GM18505 (cell line): ENCODE data around the gene NPR1.
A peak's percentile ranks its signal among the peaks of the same experiment; 100 is the strongest.

Source experiments
- ATAC-seq: cut with Tn5 transposase; IDR thresholded peaks from one replicate; pipeline ENCODE4 v1.9.1; 2021; ENCODE audit not compliant: unreplicated experiment
- POLR2A ChIP-seq: IDR thresholded peaks from 4 replicates; pipeline ENCODE4 v1.6.1; 2011; ENCODE audit warnings: borderline replicate concordance; ENCODE audit not compliant: insufficient read depth, insufficient read length; ENCODE audit errors: extremely low read depth

Gene NPR1

GRCh38 chr1:153640861-153641260 is 37.6 kb upstream of the NPR1 start:
- TF ChIP-seq POLR2A, result no peak
- no peak for ATAC-seq

GRCh38 chr1:153642161-153642560 is 36.3 kb upstream of the NPR1 start:
- no peak for TF ChIP-seq POLR2A
- no peak for ATAC-seq

GRCh38 chr1:153643100-153643499 is 35.4 kb upstream of the NPR1 start:
- no peak for TF ChIP-seq POLR2A
- no peak for ATAC-seq

- TF ChIP-seq POLR2A, result no peak
- ATAC-seq, result no peak
These were observed 34.7 kb upstream of the NPR1 start for GRCh38 chr1:153643816-153644215.

- ATAC-seq, result no peak
- TF ChIP-seq POLR2A, result no peak
These were observed 31.7 kb upstream of the NPR1 start for GRCh38 chr1:153646672-153647345.

- TF ChIP-seq POLR2A, result no peak
- no peak for ATAC-seq
These were observed 31.2 kb upstream of the NPR1 start for GRCh38 chr1:153647346-153647714.

- ATAC-seq, result no peak
- no peak for TF ChIP-seq POLR2A
These were observed 30.4 kb upstream of the NPR1 start for GRCh38 chr1:153648000-153648643.

GRCh38 chr1:153649137-153649862 is 29.2 kb upstream of the NPR1 start:
- TF ChIP-seq POLR2A, result no peak
- no peak for ATAC-seq

- no peak for ATAC-seq
These were observed 28.6 kb upstream of the NPR1 start for GRCh38 chr1:153649863-153650235.

GRCh38 chr1:153651771-153652170 is 26.7 kb upstream of the NPR1 start:
- TF ChIP-seq POLR2A, result no peak
- ATAC-seq, result no peak

More at GRCh38 chr1:153649863-153650235, 28.6 kb upstream of the NPR1 start:
- TF ChIP-seq POLR2A, result no peak

GRCh38 chr1:153652805-153653500 is 25.5 kb upstream of the NPR1 start:
- no peak for ATAC-seq
- TF ChIP-seq POLR2A, result no peak

GRCh38 chr1:153655333-153655732 is 23.2 kb upstream of the NPR1 start:
- ATAC-seq, result no peak
- no peak for TF ChIP-seq POLR2A

GRCh38 chr1:153658400-153659174 is 19.9 kb upstream of the NPR1 start, which contains the start of gene SNAPIN:
SNAPIN (plus strand) TSS chr1:153658703; CDS start chr1:153658744, 41 bp downstream.
- TF ChIP-seq POLR2A, result peak; percentile 92
- ATAC-seq, result peak; percentile 76
